ENCODE results near the gene PIK3AP1.

DNA sequence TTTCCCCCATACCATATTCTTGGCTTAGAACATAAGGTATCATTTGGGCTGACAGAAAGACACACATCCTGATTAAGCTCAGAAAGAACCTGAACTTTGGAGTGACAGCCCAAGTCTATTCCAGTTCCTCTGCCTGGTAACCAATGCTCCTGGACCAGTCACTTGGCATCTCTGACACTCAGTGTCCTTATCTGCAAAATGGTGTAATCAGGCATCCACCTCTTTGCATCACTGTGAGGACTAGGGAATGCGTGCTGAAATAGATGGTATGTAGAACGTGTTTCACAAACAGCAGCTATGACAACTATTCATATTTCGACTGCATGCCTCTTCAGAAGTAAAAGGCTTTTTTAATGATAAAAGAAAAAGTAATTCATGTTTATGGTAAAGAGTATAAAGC is 26.2 kb upstream of the PIK3AP1 start:
- TF ChIP-seq, protein P1, sequence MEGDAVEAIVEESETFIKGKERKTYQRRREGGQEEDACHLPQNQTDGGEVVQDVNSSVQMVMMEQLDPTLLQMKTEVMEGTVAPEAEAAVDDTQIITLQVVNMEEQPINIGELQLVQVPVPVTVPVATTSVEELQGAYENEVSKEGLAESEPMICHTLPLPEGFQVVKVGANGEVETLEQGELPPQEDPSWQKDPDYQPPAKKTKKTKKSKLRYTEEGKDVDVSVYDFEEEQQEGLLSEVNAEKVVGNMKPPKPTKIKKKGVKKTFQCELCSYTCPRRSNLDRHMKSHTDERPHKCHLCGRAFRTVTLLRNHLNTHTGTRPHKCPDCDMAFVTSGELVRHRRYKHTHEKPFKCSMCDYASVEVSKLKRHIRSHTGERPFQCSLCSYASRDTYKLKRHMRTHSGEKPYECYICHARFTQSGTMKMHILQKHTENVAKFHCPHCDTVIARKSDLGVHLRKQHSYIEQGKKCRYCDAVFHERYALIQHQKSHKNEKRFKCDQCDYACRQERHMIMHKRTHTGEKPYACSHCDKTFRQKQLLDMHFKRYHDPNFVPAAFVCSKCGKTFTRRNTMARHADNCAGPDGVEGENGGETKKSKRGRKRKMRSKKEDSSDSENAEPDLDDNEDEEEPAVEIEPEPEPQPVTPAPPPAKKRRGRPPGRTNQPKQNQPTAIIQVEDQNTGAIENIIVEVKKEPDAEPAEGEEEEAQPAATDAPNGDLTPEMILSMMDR (IDR thresholded peaks at IDR 0.05), result no peak
- no peak for TF ChIP-seq EP300 (IDR thresholded peaks at IDR 0.05)

Data from stomach (tissue), 4 donors.